ENCODE results near the gene CNDP2.

GRCh38 chr18:74569401-74569800 is 73.2 kb downstream of the CNDP2 start:
- TF ChIP-seq CTCF (conservative IDR thresholded peaks at IDR 0.05; ENCODE audit: low read depth, low read length) (no peak), EZH2 (IDR thresholded peaks at IDR 0.05; ENCODE audit: borderline replicate concordance, low read depth, low read length, poor library complexity, severe bottlenecking) (no peak)

All from A673 (cell line).